Measurements from ENCODE around the gene ROMO1.
"Not testable (repeated sequence)": the region's sequence is repeated elsewhere in the genome, so short reads cannot be mapped to it uniquely, and the experiment has no call there.

The ROMO1 gene

DNA sequence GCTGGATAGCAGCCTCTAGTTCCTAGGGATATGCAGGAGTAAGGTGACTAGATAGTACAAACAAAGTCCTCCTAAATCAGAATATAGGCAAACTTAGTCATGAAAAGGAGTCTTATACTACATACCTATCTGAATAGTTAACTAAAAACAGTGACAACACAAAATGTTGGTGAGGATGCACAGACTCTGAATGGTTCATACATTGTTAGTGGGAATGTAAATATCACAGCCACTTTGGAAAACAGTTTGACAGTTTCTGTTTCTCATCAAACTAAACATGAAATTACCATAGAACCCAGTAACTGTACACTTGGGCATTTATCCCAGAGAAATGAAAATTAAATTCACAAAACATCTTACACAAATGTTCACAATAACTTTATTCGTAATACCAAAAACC lies 17.2 kb upstream of the ROMO1 start:
- TF ChIP-seq, protein P1, sequence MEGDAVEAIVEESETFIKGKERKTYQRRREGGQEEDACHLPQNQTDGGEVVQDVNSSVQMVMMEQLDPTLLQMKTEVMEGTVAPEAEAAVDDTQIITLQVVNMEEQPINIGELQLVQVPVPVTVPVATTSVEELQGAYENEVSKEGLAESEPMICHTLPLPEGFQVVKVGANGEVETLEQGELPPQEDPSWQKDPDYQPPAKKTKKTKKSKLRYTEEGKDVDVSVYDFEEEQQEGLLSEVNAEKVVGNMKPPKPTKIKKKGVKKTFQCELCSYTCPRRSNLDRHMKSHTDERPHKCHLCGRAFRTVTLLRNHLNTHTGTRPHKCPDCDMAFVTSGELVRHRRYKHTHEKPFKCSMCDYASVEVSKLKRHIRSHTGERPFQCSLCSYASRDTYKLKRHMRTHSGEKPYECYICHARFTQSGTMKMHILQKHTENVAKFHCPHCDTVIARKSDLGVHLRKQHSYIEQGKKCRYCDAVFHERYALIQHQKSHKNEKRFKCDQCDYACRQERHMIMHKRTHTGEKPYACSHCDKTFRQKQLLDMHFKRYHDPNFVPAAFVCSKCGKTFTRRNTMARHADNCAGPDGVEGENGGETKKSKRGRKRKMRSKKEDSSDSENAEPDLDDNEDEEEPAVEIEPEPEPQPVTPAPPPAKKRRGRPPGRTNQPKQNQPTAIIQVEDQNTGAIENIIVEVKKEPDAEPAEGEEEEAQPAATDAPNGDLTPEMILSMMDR (IDR thresholded peaks at IDR 0.05): no peak
- no peaks in the 10 kb centered on the region for H3K9me3 ChIP-seq
- peaks cover 10% of the 10 kb centered on the region for H3K36me3 ChIP-seq
- peaks cover 11 to 12% of the 10 kb centered on the region in 2 experiments for H3K4me1 ChIP-seq (ENCODE audit: control insufficient read depth in 1 of 2, insufficient read depth in 1 of 2, low read depth in 1 of 2, low read length in 1 of 2)
- H3K27ac ChIP-seq: no peak overlapping the region
- H3K4me3 ChIP-seq (ENCODE audit: low read depth in 1 of 2, low read length in 1 of 2): no peak overlapping the region
- no peaks in the 10 kb centered on the region for H3K27me3 ChIP-seq

DNA sequence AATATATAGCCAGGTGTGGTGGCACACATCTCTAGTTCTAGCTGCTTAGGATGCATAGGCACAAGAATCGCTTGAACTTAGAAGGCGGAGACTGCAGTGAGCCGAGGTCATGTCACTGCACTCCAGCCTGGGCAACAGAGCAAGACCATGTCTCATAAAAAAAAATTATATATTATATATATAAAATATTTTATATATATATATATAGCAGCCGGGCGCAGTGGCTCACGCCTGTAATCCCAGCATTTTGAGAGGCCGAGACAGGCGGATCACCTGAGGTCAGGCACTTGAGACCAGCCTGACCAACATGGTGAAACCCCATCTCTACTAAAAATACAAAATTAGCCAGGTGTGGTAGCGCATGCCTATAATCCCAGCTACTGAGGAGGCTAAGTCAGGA lies 13.8 kb upstream of the ROMO1 start:
- H3K27ac ChIP-seq; H3K4me1 ChIP-seq (ENCODE audit: control insufficient read depth in 1 of 2, insufficient read depth in 1 of 2, low read depth in 1 of 2, low read length in 1 of 2); H3K9me3 ChIP-seq; H3K27me3 ChIP-seq; H3K4me3 ChIP-seq (ENCODE audit: low read depth in 1 of 2, low read length in 1 of 2): not testable (repeated sequence)
- peaks cover 35% of the 10 kb centered on the region for H3K36me3 ChIP-seq

DNA sequence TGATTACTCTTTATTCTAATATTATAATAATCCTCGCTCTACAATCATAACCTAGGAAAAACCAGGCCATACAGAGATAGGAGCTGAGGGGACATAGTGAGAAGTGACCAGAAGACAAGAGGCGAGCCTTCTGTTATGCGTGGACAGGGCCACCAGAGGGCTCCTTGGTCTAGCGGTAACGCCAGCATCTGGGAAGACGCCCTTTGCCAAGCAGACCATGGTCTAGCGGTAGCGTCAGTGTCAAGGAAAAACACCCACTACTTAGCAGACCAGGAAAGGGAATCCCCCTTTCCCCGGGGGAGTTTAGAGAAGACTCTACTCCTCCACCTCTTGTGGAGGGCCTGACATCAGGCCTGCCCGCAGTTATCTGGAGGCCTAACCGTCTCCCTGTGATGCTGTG lies 12.3 kb upstream of the ROMO1 start:
- H3K27ac ChIP-seq; H3K4me1 ChIP-seq (ENCODE audit: control insufficient read depth in 1 of 2, insufficient read depth in 1 of 2, low read depth in 1 of 2, low read length in 1 of 2); H3K27me3 ChIP-seq; H3K4me3 ChIP-seq (ENCODE audit: low read depth in 1 of 2, low read length in 1 of 2); H3K9me3 ChIP-seq: not testable (repeated sequence)
- peaks cover 42% of the 10 kb centered on the region for H3K36me3 ChIP-seq

DNA sequence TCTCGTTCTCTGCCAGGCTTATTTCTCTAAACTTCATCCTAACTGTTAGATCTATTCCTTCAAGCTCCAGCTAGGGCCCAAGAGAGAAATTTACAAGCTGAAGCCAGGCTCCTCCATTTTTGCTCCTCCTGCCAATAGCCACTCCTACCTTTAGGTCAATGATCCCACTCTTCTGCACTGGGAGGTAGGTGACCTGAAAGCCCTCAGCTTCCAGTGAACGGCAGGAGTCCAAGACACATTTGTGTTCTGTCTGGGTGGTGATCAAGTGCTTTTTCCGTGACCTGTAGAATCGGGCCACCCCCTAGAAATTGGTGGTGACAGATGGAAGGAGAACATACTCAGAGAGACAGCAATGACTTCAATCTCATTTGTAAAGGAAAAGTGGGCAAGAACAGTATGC lies 8.9 kb upstream of the ROMO1 start:
- Histone ChIP-seq H3K4me3 (ENCODE audit: low read depth in 1 of 2, low read length in 1 of 2) (no peak overlapping the region), H3K9me3 (no peaks in the 10 kb centered on the region), H3K4me1 (ENCODE audit: control insufficient read depth in 1 of 2, insufficient read depth in 1 of 2, low read depth in 1 of 2, low read length in 1 of 2) (no peaks in the 10 kb centered on the region), H3K27ac (no peak overlapping the region), H3K36me3 (peaks cover 54% of the 10 kb centered on the region), H3K27me3 (no peaks in the 10 kb centered on the region)
- TF ChIP-seq, protein P1 (IDR thresholded peaks at IDR 0.05): no peak

DNA sequence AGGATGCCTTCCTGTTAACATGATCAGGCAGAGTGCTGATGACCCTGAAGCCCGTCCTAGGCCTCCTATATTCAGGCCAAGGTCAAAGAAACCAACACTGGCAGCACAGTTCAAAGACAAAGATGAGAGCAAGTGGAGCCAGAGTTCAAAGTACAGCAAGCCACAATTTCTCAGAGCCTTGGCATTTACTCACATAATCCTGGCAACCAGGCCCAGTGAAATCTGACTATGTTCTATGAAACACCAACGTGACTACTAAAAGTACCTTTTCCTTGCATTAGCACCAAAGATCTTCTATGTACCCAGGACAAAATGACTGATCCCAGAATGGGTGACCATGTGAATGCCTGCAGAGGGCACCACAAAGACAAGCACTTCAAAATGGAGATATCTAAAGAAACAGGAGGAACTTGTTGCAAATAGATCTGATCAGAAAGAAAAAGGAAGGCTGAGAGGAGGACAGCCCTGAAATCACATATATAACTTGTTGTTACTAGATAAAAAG lies 3.9 kb upstream of the ROMO1 start:
- H3K27ac ChIP-seq: no peak overlapping the region
- peaks cover 32% of the 10 kb centered on the region for H3K36me3 ChIP-seq
- TF ChIP-seq, protein P1 (IDR thresholded peaks at IDR 0.05): no peak
- no peaks in the 10 kb centered on the region for H3K27me3 ChIP-seq
- H3K4me1 ChIP-seq (ENCODE audit: control insufficient read depth in 1 of 2, insufficient read depth in 1 of 2, low read depth in 1 of 2, low read length in 1 of 2): peaks cover 18 to 23% of the 10 kb centered on the region in 2 experiments
- H3K9me3 ChIP-seq: no peaks in the 10 kb centered on the region
- no peak overlapping the region for H3K4me3 ChIP-seq (ENCODE audit: low read depth in 1 of 2, low read length in 1 of 2)

DNA sequence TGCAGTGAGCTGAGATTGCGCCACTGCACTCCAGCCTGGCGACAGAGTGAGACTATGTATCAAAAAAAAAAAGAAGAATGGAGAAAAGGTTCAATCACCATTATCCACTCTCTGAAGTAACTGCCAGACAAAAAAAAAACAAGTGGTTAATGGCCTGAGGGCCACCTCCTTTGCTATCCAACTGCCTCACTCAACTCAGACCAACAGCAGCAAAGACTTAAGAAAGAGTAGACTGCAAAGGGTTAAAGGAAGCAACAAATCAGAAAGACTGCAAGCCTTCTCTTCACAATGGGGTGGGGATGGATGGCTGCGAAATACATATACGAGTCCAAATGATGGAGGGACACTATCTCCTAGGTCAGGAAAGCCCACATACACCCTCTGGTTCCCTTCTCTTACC lies 3.2 kb upstream of the ROMO1 start:
- Histone ChIP-seq H3K36me3 (peaks cover 32% of the 10 kb centered on the region), H3K27ac (no peak overlapping the region), H3K4me3 (ENCODE audit: low read depth in 1 of 2, low read length in 1 of 2) (no peak overlapping the region), H3K4me1 (ENCODE audit: control insufficient read depth in 1 of 2, insufficient read depth in 1 of 2, low read depth in 1 of 2, low read length in 1 of 2) (peaks cover 19 to 24% of the 10 kb centered on the region in 2 experiments), H3K27me3 (no peaks in the 10 kb centered on the region), H3K9me3 (no peaks in the 10 kb centered on the region)
- TF ChIP-seq, protein P1 (IDR thresholded peaks at IDR 0.05): no peak

All from neutrophil (primary cell).